Activated CD4-positive, alpha-beta T cell treated with anti-CD3 and anti-CD28 coated beads, Interleukin-2, amount 50 U/mL, for 16 hours (primary cell): ENCODE measurements around the gene PTPRC.
A peak's percentile ranks its signal among the peaks of the same experiment; 100 is the strongest.

Experiments
- DNase-seq: peaks from one replicate; pipeline ENCODE4 v3.0.0-alpha.2; 2020

PTPRC gene

DNA sequence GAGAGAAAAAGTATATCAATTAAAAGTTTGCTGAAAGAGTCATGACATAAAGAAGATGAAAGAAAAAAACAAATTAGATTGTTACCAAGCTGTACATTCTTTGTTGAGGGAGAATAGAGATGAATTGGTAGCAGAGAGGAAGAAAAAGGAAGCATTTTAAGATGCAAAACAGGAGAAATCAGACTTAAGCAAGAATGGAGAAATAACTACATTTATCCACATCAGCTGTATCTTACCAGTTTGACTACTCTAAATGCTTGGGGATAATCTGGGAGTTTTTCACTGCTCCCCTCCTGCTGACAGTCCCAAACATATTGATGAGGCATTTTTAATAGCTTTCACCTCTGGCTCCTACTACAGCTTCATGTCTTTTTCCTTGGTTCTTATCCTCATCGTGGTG, 16.8 kb upstream of the PTPRC start:
- DNase-seq, result no peak

DNA sequence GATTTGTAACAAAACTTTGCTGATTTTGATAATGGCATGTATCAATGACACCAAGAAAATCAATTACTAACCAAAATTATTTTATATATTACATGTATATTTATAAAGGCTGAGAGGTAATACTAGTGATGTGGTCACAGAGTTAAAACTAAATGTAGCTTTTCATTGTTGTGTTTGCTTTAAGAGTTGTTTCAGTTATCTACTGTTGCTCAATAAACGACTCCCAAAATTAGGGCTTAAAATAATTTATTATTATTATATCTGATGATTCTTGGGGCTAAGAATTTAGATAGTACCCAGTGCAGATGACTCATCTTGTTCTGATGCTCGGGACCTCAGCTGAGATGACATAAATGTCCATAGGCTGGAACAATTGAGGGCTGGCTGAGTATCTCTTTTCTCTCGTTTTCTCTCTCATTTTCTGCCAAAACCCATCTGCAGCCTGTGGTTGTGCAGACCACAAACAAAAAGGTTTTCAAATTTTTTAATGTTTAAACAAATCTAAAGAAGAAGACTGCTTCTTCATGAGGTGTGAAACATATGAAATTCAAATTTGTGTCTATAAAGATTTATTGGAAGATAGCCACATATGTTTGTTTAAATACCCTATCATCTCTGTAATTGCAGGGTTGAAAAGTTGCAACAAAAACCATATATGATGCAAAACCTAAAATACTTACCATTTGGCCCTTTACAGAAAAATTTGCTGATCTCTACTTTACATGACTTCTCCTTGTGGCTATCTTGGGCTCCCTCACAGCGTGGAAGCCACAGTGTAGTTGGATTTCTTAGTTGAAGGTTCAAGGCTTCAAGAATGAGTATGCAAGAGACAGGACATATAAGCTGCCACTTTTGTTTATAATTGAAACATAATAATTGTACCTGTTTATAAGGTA, 14.8 kb upstream of the PTPRC start:
- DNase-seq, result peak; percentile 65

DNA sequence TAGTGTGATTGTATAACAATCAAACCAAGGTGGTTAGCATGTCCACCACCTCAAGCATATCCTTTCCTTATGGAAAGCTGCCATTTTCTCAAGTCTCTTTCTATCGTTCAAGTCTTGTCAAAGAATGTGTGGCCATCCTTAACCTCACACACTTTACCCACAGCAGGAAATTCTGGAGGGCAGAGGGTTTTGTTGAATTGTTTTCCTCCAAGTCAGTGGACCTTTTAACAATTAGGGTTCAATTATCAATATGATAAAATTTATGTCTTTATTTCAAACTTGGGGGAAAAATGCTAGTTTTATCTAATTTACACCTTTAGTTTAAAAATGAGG, 14.2 kb upstream of the PTPRC start:
- DNase-seq, result no peak

DNA sequence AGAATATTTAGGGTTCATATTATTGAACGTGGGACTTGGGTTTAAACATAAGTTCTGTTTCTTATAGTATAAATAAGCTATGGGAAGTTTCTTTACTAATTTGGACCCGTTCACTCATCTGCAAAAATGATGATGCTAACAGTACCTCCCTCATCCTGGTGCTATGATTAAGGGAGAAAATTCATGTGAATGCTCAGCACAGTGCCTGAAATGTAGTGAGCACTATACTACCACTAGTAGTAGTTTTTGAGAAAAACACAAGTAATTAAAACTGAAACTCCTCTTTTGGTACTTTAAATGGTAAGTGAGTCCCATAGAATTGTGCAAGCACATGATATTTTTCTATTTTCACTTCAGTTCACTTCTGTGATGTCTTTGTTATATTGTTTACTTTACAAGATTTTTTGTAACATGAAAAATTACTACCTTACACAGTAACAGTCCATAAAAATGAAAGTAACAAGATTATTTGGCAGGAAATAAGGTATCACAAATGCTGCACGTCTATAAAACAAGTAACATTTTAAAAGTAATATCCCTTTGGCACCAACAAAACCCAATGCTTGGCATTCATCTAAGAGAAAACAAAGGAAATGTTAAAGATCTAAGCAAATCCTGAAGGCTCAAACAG, 11.3 kb upstream of the PTPRC start:
- DNase-seq, result no peak

DNA sequence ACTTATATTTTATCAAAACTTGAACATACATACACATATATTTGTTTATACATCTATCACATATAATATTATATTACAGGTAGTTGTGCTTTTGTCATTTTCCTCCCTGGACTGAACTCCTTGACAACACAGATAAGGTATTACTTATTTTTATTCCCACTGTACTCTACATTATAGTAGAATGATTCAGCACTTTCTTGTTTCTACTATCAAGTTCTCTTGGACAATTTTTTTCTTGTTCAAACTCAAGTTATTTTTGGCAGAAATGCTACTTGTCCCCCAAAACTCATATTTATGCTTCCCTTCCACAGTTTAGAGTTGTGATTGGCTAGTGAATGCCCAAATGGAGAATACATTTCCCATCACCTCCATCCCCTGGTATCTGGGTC, 10.8 kb upstream of the PTPRC start:
- DNase-seq, result no peak

DNA sequence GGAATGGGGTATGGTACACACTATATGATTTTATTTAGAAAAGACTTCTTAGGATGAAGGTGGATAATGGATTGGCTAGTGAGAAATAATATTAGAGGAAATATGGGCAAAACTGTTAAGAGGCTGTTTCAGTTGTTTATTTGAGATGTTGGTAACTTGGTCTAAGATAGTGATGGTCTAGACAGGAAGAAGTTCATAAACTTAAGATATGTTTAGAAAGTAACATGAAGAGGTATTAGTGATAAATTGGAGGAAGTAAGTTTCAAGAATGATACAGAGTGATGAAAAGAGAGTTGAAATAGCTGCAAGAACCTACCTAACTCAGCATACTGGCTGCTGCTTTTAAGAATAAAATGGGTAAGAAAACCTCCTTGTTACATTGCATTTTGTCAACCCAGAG, 9.2 kb upstream of the PTPRC start:
- no peak for DNase-seq

DNA sequence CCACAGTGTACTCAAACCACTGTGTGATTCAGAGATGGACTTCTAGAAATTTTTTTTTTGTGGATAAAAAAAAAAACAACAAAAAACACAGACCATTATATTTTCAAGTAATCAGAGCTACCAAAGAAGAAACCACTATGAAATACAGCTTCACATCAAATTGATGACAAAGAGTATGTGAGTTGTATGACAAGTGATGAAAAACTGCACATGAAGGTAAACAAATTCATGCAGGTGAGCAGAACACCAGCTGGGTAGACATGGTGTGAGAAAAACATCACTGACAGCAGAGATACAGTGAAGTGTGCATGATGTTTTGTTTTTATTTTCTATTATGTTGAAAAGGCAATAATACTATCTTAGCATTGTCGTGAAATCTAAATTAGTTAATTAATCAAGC, 8.0 kb upstream of the PTPRC start:
- no peak for DNase-seq

DNA sequence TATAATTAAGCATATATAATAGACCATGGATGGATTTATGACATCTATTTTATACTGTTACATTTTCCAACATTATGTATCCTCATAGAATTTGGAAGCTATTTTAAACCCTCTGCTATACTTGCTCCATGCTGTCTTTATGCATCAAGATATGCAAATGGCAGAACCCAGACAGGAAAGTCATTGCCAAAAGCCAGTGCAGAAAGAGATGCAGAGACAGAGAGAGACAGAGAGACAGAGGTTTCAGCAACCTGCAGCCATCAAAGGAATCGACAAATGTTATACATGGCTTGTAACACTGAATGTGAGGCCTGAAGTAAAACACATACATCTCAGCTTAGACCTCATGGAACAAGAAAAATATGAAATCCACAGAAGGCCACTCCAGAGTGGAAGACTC, 7.5 kb upstream of the PTPRC start:
- no peak for DNase-seq

DNA sequence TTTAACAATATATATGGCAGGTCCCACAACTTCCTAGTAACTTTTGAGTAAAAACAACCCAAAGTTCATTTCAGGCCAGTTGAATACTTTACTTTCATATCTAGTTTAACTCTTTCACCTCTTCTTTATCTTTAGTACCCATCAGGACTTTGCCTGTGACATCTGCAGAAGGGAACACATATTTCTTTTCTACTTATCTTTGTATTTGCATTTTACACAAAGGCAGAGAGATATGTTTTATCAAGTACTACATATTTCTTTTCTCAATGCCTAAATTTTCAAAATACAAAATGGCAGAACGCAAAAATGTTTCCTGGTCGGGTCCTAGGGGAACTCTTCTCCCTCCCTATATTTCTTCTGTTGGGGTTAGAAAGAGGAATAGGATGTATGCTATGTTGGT, 6.8 kb upstream of the PTPRC start:
- DNase-seq, result no peak

DNA sequence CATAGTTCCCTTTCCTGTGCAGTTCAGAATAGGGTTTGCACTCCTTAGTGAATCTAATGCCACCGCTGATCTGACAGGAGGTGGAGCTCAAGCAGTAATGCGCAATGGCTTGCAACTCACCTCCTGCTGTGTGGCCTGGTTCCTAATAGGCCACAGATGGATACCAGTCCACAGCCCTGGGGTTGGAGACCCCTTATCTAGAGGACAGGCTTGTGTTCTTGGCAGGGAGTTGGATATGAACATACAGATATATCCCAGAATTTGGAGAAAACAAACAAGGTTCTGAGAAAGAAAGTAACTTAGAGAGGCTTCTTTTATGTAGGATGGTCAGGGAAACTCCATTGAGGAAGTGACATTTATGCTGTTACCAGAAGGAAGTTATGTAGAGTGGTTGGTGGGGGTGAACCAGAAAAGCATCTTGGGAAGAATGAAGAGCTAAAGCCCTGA, 5.1 kb upstream of the PTPRC start:
- DNase-seq, result no peak

DNA sequence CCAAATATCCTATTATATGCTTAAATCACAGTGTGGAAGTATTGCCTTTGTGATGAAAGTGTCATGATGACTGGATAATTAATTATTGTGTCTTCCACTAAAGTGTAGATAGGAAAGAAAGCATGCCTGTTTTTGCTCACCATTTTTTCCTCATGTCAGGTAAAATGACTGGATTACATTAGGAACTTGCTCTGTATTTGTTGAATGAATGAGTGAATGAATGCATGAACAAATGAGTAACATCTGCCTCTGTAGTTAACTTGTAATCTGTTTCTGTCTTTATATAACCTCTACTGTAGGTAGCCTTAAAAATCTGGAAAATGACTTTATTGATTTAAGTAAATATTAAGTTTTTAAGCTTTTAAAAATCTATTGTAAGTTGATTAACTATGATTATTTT, 2.9 kb upstream of the PTPRC start:
- DNase-seq, result no peak

DNA sequence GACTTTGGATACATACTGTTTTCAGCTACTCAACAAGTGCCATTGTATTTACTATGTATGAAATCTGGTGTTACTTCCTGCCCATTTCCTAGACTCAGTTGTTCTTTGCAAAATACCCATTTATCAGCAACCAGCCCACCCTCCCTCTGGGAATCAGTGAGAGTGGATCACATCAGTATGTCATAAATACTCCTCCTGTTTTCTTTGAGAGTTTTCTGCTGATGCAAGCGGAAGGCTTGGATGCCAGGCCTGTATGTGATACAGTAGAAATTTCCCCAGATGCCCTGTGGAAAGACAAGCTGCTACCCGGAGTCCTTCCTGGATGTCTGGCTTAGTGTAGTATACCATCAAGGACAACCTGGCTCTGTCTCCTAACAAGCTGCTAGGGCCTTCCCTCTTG, 2.4 kb upstream of the PTPRC start:
- DNase-seq, result no peak

DNA sequence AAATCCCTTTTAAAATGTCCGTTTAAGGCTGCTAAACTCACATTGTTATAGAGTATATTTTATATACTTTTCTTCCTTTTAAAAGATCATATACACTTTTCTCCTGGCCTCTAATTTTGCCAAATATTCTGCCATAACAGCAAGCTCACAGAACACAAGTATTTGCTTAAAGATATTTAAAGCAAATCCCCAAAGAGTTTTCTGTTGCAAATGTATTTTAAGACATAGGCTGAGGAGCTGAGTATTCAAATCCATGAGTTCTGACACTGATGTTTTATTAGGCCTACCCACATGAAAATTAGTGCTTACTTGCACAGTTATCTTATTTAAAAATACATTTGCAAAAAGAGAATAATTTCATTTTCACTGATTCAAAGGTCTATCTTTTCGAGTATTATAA, 1.7 kb upstream of the PTPRC start:
- DNase-seq, result no peak

DNA sequence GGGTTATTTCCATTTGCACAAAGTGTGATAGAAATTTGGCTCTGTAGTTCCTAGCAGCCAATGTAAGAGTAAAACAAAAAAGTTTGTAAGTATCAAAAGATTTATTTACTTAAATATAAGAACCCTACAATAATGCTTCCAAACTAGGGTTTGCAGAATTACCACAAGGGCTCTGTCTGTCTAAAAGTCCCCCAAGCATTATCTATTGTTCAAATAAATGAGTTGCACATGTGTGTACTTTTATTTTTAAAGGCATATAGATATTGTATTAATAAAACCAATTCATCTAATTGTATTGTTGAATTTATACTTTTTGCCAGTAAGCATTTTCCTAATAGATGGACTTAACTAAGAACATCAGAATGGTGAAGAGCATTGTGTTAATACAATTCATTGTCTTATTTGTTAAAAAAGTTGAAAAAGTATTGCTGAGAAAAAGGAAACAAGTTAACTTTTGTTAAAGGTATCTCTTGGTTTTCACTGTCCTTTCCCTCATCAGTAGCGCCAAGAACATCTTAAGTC, 863 bp upstream of the PTPRC start:
- no peak for DNase-seq

DNA sequence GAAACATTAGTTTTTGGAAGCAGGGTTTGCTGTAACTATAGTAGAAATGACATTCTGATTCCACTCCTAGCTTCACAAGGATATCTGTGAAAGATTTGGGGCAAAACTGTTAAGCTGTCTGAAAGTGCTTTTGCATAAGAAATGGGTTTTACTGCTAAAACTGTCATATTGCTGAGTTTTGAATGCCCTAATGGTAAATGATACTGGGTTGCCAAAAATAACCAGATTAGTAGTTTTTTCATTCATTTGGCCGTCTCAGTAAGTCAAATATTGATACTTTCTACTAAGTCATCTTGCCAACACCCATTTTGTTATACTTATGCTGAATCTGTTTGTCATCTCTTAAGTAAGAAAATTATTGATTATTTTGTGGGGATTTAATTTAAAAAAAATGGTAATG, 399 bp upstream of the PTPRC start:
- DNase-seq, result no peak

DNA sequence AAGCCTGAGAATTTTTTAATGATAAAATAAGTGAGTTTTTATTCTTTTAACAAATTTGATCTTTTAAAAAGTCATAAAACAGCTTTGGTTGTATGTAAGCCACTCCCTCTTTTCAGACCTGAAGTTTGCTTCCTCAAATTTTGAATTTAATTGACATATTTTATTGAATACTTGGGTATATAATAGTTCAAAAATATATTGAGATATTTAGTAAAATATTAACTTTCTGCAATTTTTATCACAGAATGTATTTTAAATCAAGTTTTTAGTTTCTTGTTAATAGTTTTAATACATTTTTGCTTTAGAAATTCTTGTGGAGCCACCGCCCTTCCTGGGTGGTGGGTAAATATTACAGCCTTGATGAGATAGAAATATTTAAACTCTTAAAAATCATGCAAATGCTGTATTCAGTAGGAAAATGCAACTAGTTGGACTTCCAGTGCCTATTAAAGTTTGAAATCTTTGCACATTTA, 867 bp downstream of the PTPRC start:
- no peak for DNase-seq

DNA sequence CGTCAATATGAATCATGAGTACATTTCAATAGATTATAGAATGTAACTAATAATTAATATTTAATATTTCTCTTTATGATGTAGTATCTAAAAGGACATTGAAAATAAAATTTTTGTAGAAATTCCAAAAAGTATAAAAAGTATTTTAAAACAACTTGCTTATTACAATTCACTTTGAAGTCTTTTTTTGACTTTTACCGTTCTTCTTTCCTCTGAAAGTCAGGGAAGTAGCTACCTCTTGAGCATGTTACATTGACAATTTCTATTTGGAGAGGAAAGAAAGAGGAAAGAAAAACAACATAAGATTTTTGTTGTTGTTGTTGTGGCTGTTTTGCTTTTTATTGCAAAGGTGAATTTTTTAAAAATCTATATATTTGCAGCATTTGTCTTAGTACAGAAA, 1.3 kb downstream of the PTPRC start:
- no peak for DNase-seq

DNA sequence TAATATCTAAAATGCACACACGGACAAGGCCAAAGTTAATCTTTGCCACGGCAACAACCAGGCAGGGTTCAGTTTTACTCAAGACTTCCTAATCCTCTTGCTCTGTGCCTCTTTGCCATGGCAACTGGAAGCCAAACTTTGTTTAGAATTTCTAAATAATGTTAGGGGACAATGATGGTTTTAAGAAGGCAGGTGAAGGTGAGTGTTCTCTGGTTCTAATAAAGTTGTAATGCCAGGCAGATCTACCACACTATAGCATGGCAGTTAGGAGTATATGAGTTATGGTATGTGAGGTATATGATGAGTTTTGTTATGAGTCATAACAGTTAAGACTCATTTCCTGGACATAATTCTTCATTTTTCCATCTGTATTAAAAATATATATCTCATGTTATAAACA, 2.7 kb downstream of the PTPRC start:
- DNase-seq, result peak; percentile 86

DNA sequence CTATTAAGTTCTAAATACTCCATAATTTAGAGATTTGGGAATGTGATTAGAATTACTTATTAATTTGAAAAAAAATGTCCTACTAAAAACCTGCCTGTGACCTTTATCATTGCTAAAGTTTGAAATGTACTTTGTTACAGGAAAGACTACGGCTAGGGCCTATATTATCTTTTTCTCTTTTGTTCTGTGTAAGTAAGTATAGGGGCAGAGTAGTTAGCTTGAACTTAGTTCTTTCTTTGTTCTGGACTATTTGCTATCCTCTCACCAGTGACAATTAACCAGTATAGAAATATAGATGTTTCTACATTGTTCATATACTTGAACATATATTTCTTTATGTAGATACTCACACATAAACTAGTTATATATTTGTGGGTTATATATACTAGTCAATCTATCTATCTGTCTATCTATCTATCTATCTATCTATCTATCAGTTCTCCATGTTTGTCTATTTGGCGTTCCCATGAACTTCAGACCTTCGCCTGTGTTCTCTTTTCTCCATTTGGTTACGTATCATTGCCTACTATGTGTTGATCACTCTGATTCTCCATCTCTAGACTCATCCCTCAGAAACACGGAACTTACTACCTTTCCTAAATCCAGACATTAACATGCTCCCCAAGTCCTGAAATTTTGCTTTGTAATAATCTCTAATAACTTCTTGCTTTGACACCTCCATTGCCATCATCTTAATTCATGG, 3.3 kb downstream of the PTPRC start:
- no peak for DNase-seq

DNA sequence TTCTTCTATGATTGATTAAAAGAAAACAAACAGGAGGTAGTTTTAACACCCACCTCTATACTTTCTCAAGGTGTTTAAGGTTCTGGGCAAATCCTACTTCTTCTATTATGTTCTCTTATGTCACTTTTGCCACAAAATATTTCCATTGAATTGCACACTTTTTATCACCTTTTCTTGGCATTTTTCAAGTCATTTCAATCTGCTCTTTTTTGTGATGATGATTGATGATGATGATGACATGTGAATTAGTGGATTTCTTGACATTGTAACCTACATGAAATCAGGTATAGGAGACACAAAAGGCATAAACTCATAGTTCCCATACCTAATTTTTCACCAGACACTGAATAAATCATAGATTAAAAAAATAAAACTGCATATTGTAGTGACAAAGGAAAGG, 4.1 kb downstream of the PTPRC start:
- DNase-seq, result no peak

DNA sequence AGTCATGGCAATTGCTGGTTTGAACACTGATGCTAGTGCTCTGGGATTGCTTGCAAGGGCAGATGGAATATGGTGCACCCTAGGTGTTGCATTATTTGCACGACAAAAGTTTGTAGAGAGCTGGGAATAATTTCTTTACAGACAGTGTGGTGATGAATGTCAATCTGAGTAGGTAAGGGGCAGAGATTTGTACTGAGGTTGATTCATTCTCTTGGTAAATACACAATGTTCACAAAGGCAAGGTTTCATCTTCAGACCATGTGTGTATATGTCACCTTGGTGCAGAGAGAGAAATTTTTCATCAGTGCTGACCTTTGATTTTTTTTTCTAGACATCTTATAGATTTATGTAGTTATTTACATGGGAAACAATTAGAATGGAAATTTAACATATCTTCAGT, 5.0 kb downstream of the PTPRC start:
- DNase-seq, result no peak

DNA sequence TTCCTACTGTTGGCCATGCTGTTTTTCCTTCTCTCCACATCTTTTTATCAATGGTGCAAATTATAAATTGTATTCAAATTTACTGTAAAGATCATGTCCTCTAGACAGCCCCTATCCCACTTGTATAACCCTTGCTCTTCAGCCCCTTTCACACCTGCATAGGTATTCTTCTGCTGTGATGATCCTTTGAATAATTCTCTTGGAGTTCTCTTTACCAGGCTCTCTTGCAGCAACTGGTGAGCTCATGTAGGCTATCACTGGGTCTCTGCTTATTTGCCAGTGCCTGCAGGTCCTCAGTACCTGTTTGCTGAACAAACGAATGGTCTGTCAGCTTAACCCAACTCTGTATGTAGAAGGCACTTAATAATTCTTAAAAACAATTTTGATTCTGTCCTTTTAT, 8.2 kb downstream of the PTPRC start:
- no peak for DNase-seq

DNA sequence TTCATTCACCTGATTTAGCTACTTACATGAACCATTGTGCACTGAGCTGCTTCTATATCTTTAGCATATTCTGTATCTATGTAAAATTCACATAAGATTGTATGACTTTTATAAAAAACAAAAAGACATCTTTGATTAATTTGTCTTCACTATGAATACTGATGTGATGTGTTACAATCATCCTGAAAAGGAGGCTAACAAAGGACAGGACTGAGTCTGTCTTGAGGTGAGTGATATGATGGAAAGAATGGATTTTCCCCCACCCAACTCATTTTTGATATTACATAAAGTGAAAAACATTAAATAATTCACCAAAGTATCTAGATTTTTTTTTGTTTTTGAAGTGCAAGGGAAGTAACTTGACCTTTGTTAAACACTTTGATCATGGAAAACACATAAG, 9.8 kb downstream of the PTPRC start:
- DNase-seq, result no peak
